ENCODE data around the gene PHF12. TPM values are rescaled to one million over a fixed set of nuclear protein-coding genes. Genes with fewer than 3 reads are reported as not detected.

PHF12 gene
- total and polyA plus RNA-seq, 2 of the 13 experiments (the other 11 are each of a cell fraction or from before 2014, with no cell fraction given) = 9.8 to 17.1 TPM

GRCh38 chr17:28993645-28994426, 42.5 kb upstream of the PHF12 start (continued):
- TF ChIP-seq ZFP37 (CRISPR knock-in tag; IDR thresholded peaks at IDR 0.05; ENCODE audit: borderline replicate concordance) = peak; percentile 30; the same call in 1 of the 2 replicates
- TF ChIP-seq NR2F2 (IDR thresholded peaks at IDR 0.05; ENCODE audit: borderline replicate concordance, low read depth) = 0 out of 2 replicates have a peak, but pooled peaks have one; percentile 33
- no peak for TF ChIP-seq SAFB2 (CRISPR knock-in tag; IDR thresholded peaks at IDR 0.05; ENCODE audit: borderline replicate concordance, low read depth)
- TF ChIP-seq RARA (CRISPR knock-in tag; IDR thresholded peaks at IDR 0.05) = peak; percentile 83
- 0 out of 2 replicates have a peak, but pooled peaks have one; percentile 67 for TF ChIP-seq ZMAT3 (CRISPR knock-in tag; conservative IDR thresholded peaks at IDR 0.05)
- TF ChIP-seq NRL (CRISPR knock-in tag; IDR thresholded peaks at IDR 0.05; ENCODE audit: borderline replicate concordance) = peak; percentile 8; the same call in 1 of the 2 replicates
- TF ChIP-seq GZF1 (CRISPR knock-in tag; IDR thresholded peaks at IDR 0.05) = 0 out of 2 replicates have a peak, but pooled peaks have one; percentile 30
- 0 out of 2 replicates have a peak, but pooled peaks have one; percentile 30 for TF ChIP-seq MEF2D (CRISPR knock-in tag; IDR thresholded peaks at IDR 0.05)
- TF ChIP-seq ARID5B (CRISPR knock-in tag; IDR thresholded peaks at IDR 0.05) = peak; percentile 24; the same call in 1 of the 2 replicates
- TF ChIP-seq HNF4A (CRISPR knock-in tag; IDR thresholded peaks at IDR 0.05) = peak; percentile 66
- TF ChIP-seq SNAPC2 (CRISPR knock-in tag; IDR thresholded peaks at IDR 0.05) = no peak
- peak; percentile 28; the same call in 1 of the 2 replicates for TF ChIP-seq ZNF430 (CRISPR knock-in tag; IDR thresholded peaks at IDR 0.05)
- no peak for TF ChIP-seq CSRNP1 (CRISPR knock-in tag; IDR thresholded peaks at IDR 0.05)
- peak; percentile 41; the same call in 1 of the 3 replicates for TF ChIP-seq MXI1 (IDR thresholded peaks at IDR 0.05; ENCODE audit: borderline replicate concordance, low read depth, low read length)
- no peak for TF ChIP-seq SRF (IDR thresholded peaks at IDR 0.05; ENCODE audit: low read depth, low read length)
- TF ChIP-seq TCF7 (IDR thresholded peaks at IDR 0.05; ENCODE audit: low read depth) = no peak
- TF ChIP-seq MED1 (CRISPR knock-in tag; IDR thresholded peaks at IDR 0.05) = peak; percentile 22; the same call in 1 of the 2 replicates
- peak; percentile 51; the same call in 1 of the 2 replicates for TF ChIP-seq ARNTL (CRISPR knock-in tag; IDR thresholded peaks at IDR 0.05)
- TF ChIP-seq ZFX (CRISPR knock-in tag; IDR thresholded peaks at IDR 0.05; ENCODE audit: low read depth) = peak; percentile 54
- TF ChIP-seq SALL1 (CRISPR knock-in tag; IDR thresholded peaks at IDR 0.05) = peak; percentile 65
